Measurements from ENCODE around the gene RGSL1.

- no peak for TF ChIP-seq CTCF (IDR thresholded peaks at IDR 0.05; ENCODE audit: borderline replicate concordance, extremely low read depth, low read length, poor library complexity, severe bottlenecking)
- TF ChIP-seq EZH2 (IDR thresholded peaks at IDR 0.05; ENCODE audit: borderline replicate concordance, low read depth, low read length, severe bottlenecking): no peak
Observed at GRCh38 chr1:182453631-182454030, 3.7 kb downstream of the RGSL1 start.

All from DND-41 (cell line).